ENCODE results near the gene RPL9.

DNA sequence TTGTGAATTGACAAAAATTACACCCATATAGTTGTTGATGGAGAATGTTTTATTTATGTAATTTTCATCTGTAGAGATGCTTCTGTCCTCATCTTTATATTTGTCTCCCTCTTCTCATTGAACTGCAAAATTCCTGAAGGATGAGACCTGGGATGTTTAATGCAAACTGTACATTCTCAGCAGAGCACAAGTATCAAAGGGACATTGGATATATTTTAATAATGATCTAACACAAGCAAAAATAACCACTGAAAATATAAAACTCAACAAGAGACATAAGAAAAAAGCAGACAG, 40.0 kb upstream of the RPL9 start:
- TF ChIP-seq, protein P1, sequence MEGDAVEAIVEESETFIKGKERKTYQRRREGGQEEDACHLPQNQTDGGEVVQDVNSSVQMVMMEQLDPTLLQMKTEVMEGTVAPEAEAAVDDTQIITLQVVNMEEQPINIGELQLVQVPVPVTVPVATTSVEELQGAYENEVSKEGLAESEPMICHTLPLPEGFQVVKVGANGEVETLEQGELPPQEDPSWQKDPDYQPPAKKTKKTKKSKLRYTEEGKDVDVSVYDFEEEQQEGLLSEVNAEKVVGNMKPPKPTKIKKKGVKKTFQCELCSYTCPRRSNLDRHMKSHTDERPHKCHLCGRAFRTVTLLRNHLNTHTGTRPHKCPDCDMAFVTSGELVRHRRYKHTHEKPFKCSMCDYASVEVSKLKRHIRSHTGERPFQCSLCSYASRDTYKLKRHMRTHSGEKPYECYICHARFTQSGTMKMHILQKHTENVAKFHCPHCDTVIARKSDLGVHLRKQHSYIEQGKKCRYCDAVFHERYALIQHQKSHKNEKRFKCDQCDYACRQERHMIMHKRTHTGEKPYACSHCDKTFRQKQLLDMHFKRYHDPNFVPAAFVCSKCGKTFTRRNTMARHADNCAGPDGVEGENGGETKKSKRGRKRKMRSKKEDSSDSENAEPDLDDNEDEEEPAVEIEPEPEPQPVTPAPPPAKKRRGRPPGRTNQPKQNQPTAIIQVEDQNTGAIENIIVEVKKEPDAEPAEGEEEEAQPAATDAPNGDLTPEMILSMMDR (IDR thresholded peaks at IDR 0.05): no peak
- no peak for TF ChIP-seq POLR2A (IDR thresholded peaks at IDR 0.05)
